A673 (cell line): ENCODE measurements around the gene MOSPD2.

ENCODE experiments used
- EZH2 ChIP-seq: fragments of 200-600 bp; sonication (generic); IDR thresholded peaks from 2 replicates; pipeline ENCODE4 v1.6.1; 2017; ENCODE audit warnings: borderline replicate concordance, low read depth, mild to moderate bottlenecking, mixed read lengths, antibody characterized with exemption, low read length; ENCODE audit not compliant: poor library complexity, severe bottlenecking
- TF ChIP-seq, protein P1 (sequence below): fragments of 300-800, 200-600 bp; sonication (generic); conservative IDR thresholded peaks from 2 replicates; pipeline ENCODE4 v1.5.1; 2017; ENCODE audit warnings: low read depth, mild to moderate bottlenecking, antibody characterized with exemption, low read length, moderate library complexity, mixed read lengths

- TF ChIP-seq, protein P1, sequence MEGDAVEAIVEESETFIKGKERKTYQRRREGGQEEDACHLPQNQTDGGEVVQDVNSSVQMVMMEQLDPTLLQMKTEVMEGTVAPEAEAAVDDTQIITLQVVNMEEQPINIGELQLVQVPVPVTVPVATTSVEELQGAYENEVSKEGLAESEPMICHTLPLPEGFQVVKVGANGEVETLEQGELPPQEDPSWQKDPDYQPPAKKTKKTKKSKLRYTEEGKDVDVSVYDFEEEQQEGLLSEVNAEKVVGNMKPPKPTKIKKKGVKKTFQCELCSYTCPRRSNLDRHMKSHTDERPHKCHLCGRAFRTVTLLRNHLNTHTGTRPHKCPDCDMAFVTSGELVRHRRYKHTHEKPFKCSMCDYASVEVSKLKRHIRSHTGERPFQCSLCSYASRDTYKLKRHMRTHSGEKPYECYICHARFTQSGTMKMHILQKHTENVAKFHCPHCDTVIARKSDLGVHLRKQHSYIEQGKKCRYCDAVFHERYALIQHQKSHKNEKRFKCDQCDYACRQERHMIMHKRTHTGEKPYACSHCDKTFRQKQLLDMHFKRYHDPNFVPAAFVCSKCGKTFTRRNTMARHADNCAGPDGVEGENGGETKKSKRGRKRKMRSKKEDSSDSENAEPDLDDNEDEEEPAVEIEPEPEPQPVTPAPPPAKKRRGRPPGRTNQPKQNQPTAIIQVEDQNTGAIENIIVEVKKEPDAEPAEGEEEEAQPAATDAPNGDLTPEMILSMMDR, result no peak
- no peak for TF ChIP-seq EZH2
Measured at GRCh38 chrX:14825851-14826250, 47.4 kb upstream of the MOSPD2 start.
